OCI-LY3 (cell line): ENCODE data around the gene FMOD.

Experiments
- EZH2phosphoT487 ChIP-seq: fragments of 200-600 bp; shearing (Covaris generic); IDR thresholded peaks from 2 replicates; pipeline ENCODE4 v1.6.1; 2018; ENCODE audit warnings: antibody characterized with exemption, mixed run types, low read depth
- TF ChIP-seq, protein P1 (sequence below): fragments of 200-600, 300-600 bp; sonication (generic); IDR thresholded peaks from 2 replicates; pipeline ENCODE4 v1.5.1; 2014; ENCODE audit warnings: antibody characterized with exemption, low read length, low read depth

DNA sequence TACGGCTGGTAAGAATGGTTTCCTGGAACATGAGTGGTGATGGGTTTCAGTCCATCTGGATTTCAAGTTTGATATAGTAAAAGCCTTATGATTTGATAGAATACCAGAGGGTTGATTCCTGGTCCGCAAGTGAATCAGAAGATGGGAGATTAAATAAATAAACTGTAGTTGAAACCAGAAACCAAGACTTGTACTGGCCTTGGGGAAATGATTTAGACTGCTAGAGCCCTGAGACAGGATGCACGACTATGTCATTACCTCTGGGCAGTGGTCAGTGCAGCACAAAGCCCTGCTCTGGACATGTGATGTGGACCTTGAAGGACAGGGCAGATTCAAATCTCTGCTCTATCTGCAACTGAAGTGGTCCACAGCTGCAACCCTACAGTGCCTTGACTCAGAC, 15.6 kb upstream of the FMOD start:
- TF ChIP-seq, protein P1, sequence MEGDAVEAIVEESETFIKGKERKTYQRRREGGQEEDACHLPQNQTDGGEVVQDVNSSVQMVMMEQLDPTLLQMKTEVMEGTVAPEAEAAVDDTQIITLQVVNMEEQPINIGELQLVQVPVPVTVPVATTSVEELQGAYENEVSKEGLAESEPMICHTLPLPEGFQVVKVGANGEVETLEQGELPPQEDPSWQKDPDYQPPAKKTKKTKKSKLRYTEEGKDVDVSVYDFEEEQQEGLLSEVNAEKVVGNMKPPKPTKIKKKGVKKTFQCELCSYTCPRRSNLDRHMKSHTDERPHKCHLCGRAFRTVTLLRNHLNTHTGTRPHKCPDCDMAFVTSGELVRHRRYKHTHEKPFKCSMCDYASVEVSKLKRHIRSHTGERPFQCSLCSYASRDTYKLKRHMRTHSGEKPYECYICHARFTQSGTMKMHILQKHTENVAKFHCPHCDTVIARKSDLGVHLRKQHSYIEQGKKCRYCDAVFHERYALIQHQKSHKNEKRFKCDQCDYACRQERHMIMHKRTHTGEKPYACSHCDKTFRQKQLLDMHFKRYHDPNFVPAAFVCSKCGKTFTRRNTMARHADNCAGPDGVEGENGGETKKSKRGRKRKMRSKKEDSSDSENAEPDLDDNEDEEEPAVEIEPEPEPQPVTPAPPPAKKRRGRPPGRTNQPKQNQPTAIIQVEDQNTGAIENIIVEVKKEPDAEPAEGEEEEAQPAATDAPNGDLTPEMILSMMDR = no peak
- TF ChIP-seq EZH2phosphoT487 = no peak
